GM18873 (cell line): ENCODE measurements around the gene PSMA7.
"Not testable (repeated sequence)": the region's sequence is repeated elsewhere in the genome, so short reads cannot be mapped to it uniquely, and the experiment has no call there.

ENCODE experiments used
- ATAC-seq: cut with Tn5 transposase; IDR thresholded peaks from one replicate; pipeline ENCODE4 v1.9.1; 2021; ENCODE audit warnings: mild to moderate bottlenecking, moderate library complexity, moderate number of reproducible peaks; ENCODE audit not compliant: unreplicated experiment, low FRiP score

Gene PSMA7

GRCh38 chr20:62157387-62158087 lies 14.3 kb upstream of the PSMA7 start:
- ATAC-seq: no peak

- no peak for ATAC-seq
Observed at GRCh38 chr20:62156592-62157386, 13.6 kb upstream of the PSMA7 start.

- no peak for ATAC-seq
Observed at GRCh38 chr20:62156254-62156556, 13.0 kb upstream of the PSMA7 start.

GRCh38 chr20:62155428-62156253 lies 12.4 kb upstream of the PSMA7 start:
- ATAC-seq: no peak

- no peak for ATAC-seq
Observed at GRCh38 chr20:62151835-62152364, 8.7 kb upstream of the PSMA7 start.

GRCh38 chr20:62151225-62151624 lies 8.0 kb upstream of the PSMA7 start:
- no peak for ATAC-seq

- ATAC-seq: no peak
Observed at GRCh38 chr20:62150310-62150575, 7.0 kb upstream of the PSMA7 start.

- ATAC-seq: no peak
Observed at GRCh38 chr20:62149532-62150309, 6.5 kb upstream of the PSMA7 start.

GRCh38 chr20:62148908-62149314 lies 5.7 kb upstream of the PSMA7 start:
- ATAC-seq: no peak

- not testable (repeated sequence) for ATAC-seq
Observed at GRCh38 chr20:62148383-62148782, 5.2 kb upstream of the PSMA7 start.

- ATAC-seq: no peak
Observed at GRCh38 chr20:62147528-62147927, 4.3 kb upstream of the PSMA7 start.

GRCh38 chr20:62147125-62147524 lies 3.9 kb upstream of the PSMA7 start:
- no peak for ATAC-seq

GRCh38 chr20:62146019-62146755 lies 3.0 kb upstream of the PSMA7 start:
- no peak for ATAC-seq

- ATAC-seq: no peak
Observed at GRCh38 chr20:62145688-62146018, 2.5 kb upstream of the PSMA7 start.

GRCh38 chr20:62143957-62144825 lies 997 bp upstream of the PSMA7 start:
- ATAC-seq: no peak

- ATAC-seq: peak; percentile 11
Observed at GRCh38 chr20:62142252-62143080, 728 bp downstream of the PSMA7 start.

GRCh38 chr20:62141397-62142251 lies 1.6 kb downstream of the PSMA7 start:
- no peak for ATAC-seq
